K562 (cell line): ENCODE results near the gene FIBP. TPM values are rescaled to one million over a fixed set of nuclear protein-coding genes. Genes with fewer than 3 reads are reported as not detected.

ENCODE experiments used
- BHLHE40 ChIP-seq: IDR thresholded peaks from 2 replicates; pipeline ENCODE4 v1.6.1; 2011; ENCODE audit warnings: low read length, improper control_type of control experiment
- BRCA1 ChIP-seq, 2 experiments: fragments of 450-650 bp in 1 of 2; sonication (generic) in 1 of 2; formaldehyde crosslinking in 1 of 2; IDR thresholded peaks; 2 replicates each; pipeline versions ENCODE4 v1.5.0 to v1.6.1; 2017 to 2020; ENCODE audit warnings: mild to moderate bottlenecking in 1 of 2, missing genetic modification reagents in 1 of 2
- CEBPG ChIP-seq, 3 experiments: fragments of 200-800 bp in 1 of 3; sonication (Bioruptor generic) in 1 of 3; sonication (generic) in 1 of 3; formaldehyde crosslinking in 1 of 3; IDR thresholded peaks in 2 of 3; conservative IDR thresholded peaks in 1 of 3; 2 replicates each; pipeline versions ENCODE4 v1.6.1 to v1.8.0; 2016 to 2022; ENCODE audit warnings: missing compliant biosample characterization in 2 of 3, missing genetic modification characterization in 2 of 3, mild to moderate bottlenecking in 1 of 3, missing genetic modification reagents in 1 of 3
- CGGBP1 ChIP-seq: fragments of 250-450 bp; sonication (Bioruptor Pico); IDR thresholded peaks from 2 replicates; pipeline ENCODE4 v1.9.0; 2021; ENCODE audit warnings: mild to moderate bottlenecking
- CREBBP ChIP-seq: IDR thresholded peaks from one replicate; pipeline ENCODE4 v1.6.1; 2012; ENCODE audit warnings: low read depth, mild to moderate bottlenecking, control low read depth, inconsistent platforms, low read length
- DNMT1 ChIP-seq: fragments of 450-650 bp; IDR thresholded peaks from 2 replicates; pipeline ENCODE4 v1.6.1; 2016; ENCODE audit warnings: antibody characterized with exemption, mild to moderate bottlenecking
- E2F4 ChIP-seq: sonication (generic); formaldehyde crosslinking; IDR thresholded peaks from 2 replicates; pipeline ENCODE4 v1.8.0; 2022; ENCODE audit warnings: mild to moderate bottlenecking, low read depth, missing genetic modification reagents
- HDAC8 ChIP-seq: fragments of 450-650 bp; IDR thresholded peaks from 2 replicates; pipeline ENCODE4 v1.6.1; 2016; ENCODE audit warnings: mild to moderate bottlenecking, missing genetic modification characterization, moderate library complexity, missing compliant biosample characterization
- KLF13 ChIP-seq: fragments of 450-650 bp; IDR thresholded peaks from 2 replicates; pipeline ENCODE4 v1.6.1; 2016; ENCODE audit warnings: missing genetic modification characterization, low read depth, mild to moderate bottlenecking, missing compliant biosample characterization, moderate library complexity, borderline replicate concordance
- MLX ChIP-seq, 2 experiments: fragments of 450-650 bp in 1 of 2; sonication (generic) in 1 of 2; formaldehyde crosslinking; conservative IDR thresholded peaks; 2 replicates each; pipeline versions ENCODE4 v1.4.0 to v1.8.1; 2020 to 2022; ENCODE audit warnings: mild to moderate bottlenecking in 1 of 2, missing genetic modification reagents in 1 of 2
- PHB2 ChIP-seq: fragments of 450-650 bp; IDR thresholded peaks from 2 replicates; pipeline ENCODE4 v1.6.1; 2017; ENCODE audit warnings: low read depth
- RB1 ChIP-seq: fragments of 450-650 bp; IDR thresholded peaks from 2 replicates; pipeline ENCODE4 v1.6.1; 2017; ENCODE audit warnings: low read depth, mild to moderate bottlenecking
- RBM34 ChIP-seq: fragments of 200-400 bp; formaldehyde crosslinking; IDR thresholded peaks from 2 replicates; pipeline ENCODE4 v1.6.1; 2018; ENCODE audit warnings: low read length, borderline replicate concordance; ENCODE audit not compliant: insufficient read depth
- SMARCB1 ChIP-seq: IDR thresholded peaks from 2 replicates; pipeline ENCODE4 v1.6.1; 2011; ENCODE audit warnings: improper control_type of control experiment, low read depth; ENCODE audit not compliant: insufficient read length
- ZFP91 ChIP-seq: sonication (generic); formaldehyde crosslinking; IDR thresholded peaks from 2 replicates; pipeline ENCODE4 v1.8.0; 2022; ENCODE audit warnings: mild to moderate bottlenecking, missing genetic modification reagents
- ZNF280A ChIP-seq: fragments of 450-650 bp; IDR thresholded peaks from 2 replicates; pipeline ENCODE4 v1.6.1; 2018; ENCODE audit warnings: mild to moderate bottlenecking, low read depth; ENCODE audit not compliant: partially characterized antibody
- ZNF311 ChIP-seq: fragments of 250-450 bp; sonication (Bioruptor Pico); IDR thresholded peaks from 2 replicates; pipeline ENCODE4 v1.4.0; 2020; ENCODE audit warnings: mild to moderate bottlenecking, moderate library complexity
- ZNF431 ChIP-seq: sonication (generic); formaldehyde crosslinking; IDR thresholded peaks from 2 replicates; pipeline ENCODE4 v1.8.0; 2022; ENCODE audit warnings: mild to moderate bottlenecking, missing genetic modification reagents
- polyA plus RNA-seq, 8 experiments: library from polyadenylated mRNA; depleted of rRNA in 4 of 8; stranded (reverse) in 5 of 8; unstranded in 3 of 8; fragments of >200 nt; fragmentation: Nextera tagmentation in 2 of 8; fragmentation: Illumina TruSeq in 1 of 8; extraction: Ambion mirVana in 2 of 8; extraction: Trizol in 1 of 8; gene quantifications; 2 replicates each; pipeline versions ENCODE4 v1.2.1 to v1.2.3, GENCODE V29; 2011 to 2014; ENCODE audit warnings: inconsistent platforms in 1 of 8, missing spikeins in 1 of 8
- total RNA-seq, 7 experiments: library from RNA; depleted of rRNA in 6 of 7; stranded (reverse); fragments of >200 nt in 6 of 7; fragmentation: Illumina TruSeq in 2 of 7; extraction: Trizol in 2 of 7; gene quantifications; 2 replicates each; pipeline versions ENCODE4 v1.2.1 to v1.2.3, GENCODE V29; 2011 to 2021; ENCODE audit warnings: low replicate concordance in 1 of 7

Gene FIBP
- total and polyA plus RNA-seq, 9 of the 15 experiments (the other 6 are each of a cell fraction or from before 2014, with no cell fraction given) = 41.2 to 79.2 (median 48.6) TPM

GRCh38 chr11:65857853-65858680 lies 30.2 kb downstream of the FIBP start, which contains the start of gene CFL1 (continued):
- TF ChIP-seq ZNF280A (no peak), ZNF311 (no peak), CGGBP1 (CRISPR knock-in tag) (0 out of 2 replicates have a peak, but pooled peaks have one; percentile 68), PHB2 (no peak), HDAC8 (0 out of 2 replicates have a peak, but pooled peaks have one; percentile 21), RB1 (peak; percentile 67; the same call in 1 of the 2 replicates), BRCA1 (IDR thresholded peaks at IDR 0.05) (no peak), BRCA1 (CRISPR knock-in tag; IDR thresholded peaks at IDR 0.05) (no peak), E2F4 (CRISPR knock-in tag) (peak; percentile 80; the same call in 1 of the 2 replicates), ZNF431 (0 out of 2 replicates have a peak, but pooled peaks have one; percentile 23), MLX (CRISPR knock-in tag; conservative IDR thresholded peaks at IDR 0.05) (0 out of 4 replicates have a peak, but pooled peaks of 1 of the 2 experiments have one; percentile 66), KLF13 (peak; percentile 67; the same call in 1 of the 2 replicates), CEBPG (CRISPR knock-in tag; IDR thresholded peaks at IDR 0.05) (no peak), CEBPG (tag; conservative IDR thresholded peaks at IDR 0.05 in 1 of 2, IDR thresholded peaks at IDR 0.05 in 1 of 2) (no peak), ZFP91 (CRISPR knock-in tag) (no peak), CREBBP (no peak), RBM34 (no peak), BHLHE40 (no peak), DNMT1 (no peak), SMARCB1 (no peak)
